H1 (cell line): ENCODE data around the gene HMCES. TPM values are rescaled to one million over a fixed set of nuclear protein-coding genes. Genes with fewer than 3 reads are reported as not detected.

Source experiments
- CTCF ChIA-PET: fragments of 300-600 bp; sonication (Branson Sonifier 250); formaldehyde crosslinking; loops from one replicate; lab custom pipeline; 2021; ENCODE audit not compliant: partially characterized antibody; lab: Charles Lee
- POLR2A ChIA-PET: fragments of 300-600 bp; sonication (Branson Sonifier 250); formaldehyde crosslinking; loops from one replicate; lab custom pipeline; 2021; ENCODE audit warnings: inconsistent platforms; ENCODE audit not compliant: partially characterized antibody; lab: Charles Lee
- DNase-seq, 2 experiments: peaks; one replicate each; pipeline versions ENCODE4 v3.0.0 to v3.0.0-alpha.2; 2010 to 2022; ENCODE audit warnings: low spot score in 2 of 2, low read depth in 1 of 2, mixed read lengths in 1 of 2
- FAIRE-seq: peaks from 2 replicates; lab custom pipeline; 2011; peaks lifted over from hg19 to GRCh38; lab: Jason Lieb, UNC
- H2AFZ ChIP-seq: 2 replicates; pipeline ENCODE4 v1.8.1; 2012; ENCODE audit warnings: low read length, inconsistent platforms
- H2AK5ac ChIP-seq: 2 replicates; pipeline ENCODE4 v1.6.1; 2013; ENCODE audit warnings: low read depth, low read length
- H2BK120ac ChIP-seq: replicated peaks from 2 replicates; pipeline ENCODE3; 2013; ENCODE audit warnings: low read depth, low read length, inconsistent platforms
- H2BK12ac ChIP-seq: 2 replicates; pipeline ENCODE4 v1.6.1; 2013; ENCODE audit warnings: low read depth, low read length
- H2BK15ac ChIP-seq: 2 replicates; pipeline ENCODE4 v1.6.1; 2013; ENCODE audit warnings: low read length
- H2BK20ac ChIP-seq: 2 replicates; pipeline ENCODE4 v1.6.1; 2013; ENCODE audit warnings: low read length
- H2BK5ac ChIP-seq: 2 replicates; pipeline ENCODE4 v1.6.1; 2013; ENCODE audit warnings: low read depth, low read length
- H3K14ac ChIP-seq: 2 replicates; pipeline ENCODE4 v1.6.1; 2013; ENCODE audit warnings: inconsistent platforms; ENCODE audit not compliant: insufficient read length
- H3K18ac ChIP-seq: 2 replicates; pipeline ENCODE4 v1.6.1; 2013; ENCODE audit warnings: low read length; ENCODE audit errors: extremely low read depth
- H3K23ac ChIP-seq: 2 replicates; pipeline ENCODE4 v1.6.1; 2013; ENCODE audit warnings: inconsistent platforms; ENCODE audit not compliant: insufficient read length
- H3K23me2 ChIP-seq: 2 replicates; pipeline ENCODE4 v1.6.1; 2013; ENCODE audit warnings: low read depth, low read length
- H3K27ac ChIP-seq: 2 replicates; pipeline ENCODE4 v1.6.1; 2011; ENCODE audit warnings: low read depth, low read length, inconsistent platforms
- H3K27me3 ChIP-seq, 4 experiments: replicated peaks in 1 of 4; 1 replicate in 1 of 4; 2 replicates in 3 of 4; pipeline versions ENCODE4 v1.6.1 to v1.8.1; 2011 to 2013; ENCODE audit warnings: low read length in 3 of 4, mild to moderate bottlenecking in 3 of 4, inconsistent platforms in 2 of 4, mixed read lengths in 2 of 4, moderate library complexity in 1 of 4; ENCODE audit not compliant: control insufficient read depth in 3 of 4, insufficient read depth in 3 of 4; ENCODE audit errors: extremely low read depth in 1 of 4
- H3K36me3 ChIP-seq, 4 experiments: 2 replicates each; pipeline versions ENCODE4 v1.6.1 to v1.8.1; 2011 to 2013; ENCODE audit warnings: mild to moderate bottlenecking in 4 of 4, low read length in 3 of 4, moderate library complexity in 2 of 4, control low read depth in 1 of 4, inconsistent platforms in 1 of 4; ENCODE audit not compliant: insufficient read depth in 4 of 4, control insufficient read depth in 2 of 4
- H3K4ac ChIP-seq: replicated peaks from 2 replicates; pipeline ENCODE3; 2013; ENCODE audit warnings: low read length, low read depth, mixed read lengths, inconsistent platforms; ENCODE audit not compliant: insufficient read length
- H3K4me1 ChIP-seq, 4 experiments: replicated peaks in 1 of 4; 1 replicate in 1 of 4; 2 replicates in 3 of 4; pipeline versions ENCODE4 v1.6.1 to v1.8.1; 2011 to 2013; ENCODE audit warnings: low read length in 3 of 4, inconsistent platforms in 2 of 4, mixed read lengths in 1 of 4; ENCODE audit not compliant: insufficient read depth in 4 of 4, control insufficient read depth in 3 of 4
- H3K4me2 ChIP-seq, 2 experiments: 2 replicates each; pipeline versions ENCODE4 v1.6.1 to v1.8.1; 2011 to 2013; ENCODE audit warnings: low read depth in 2 of 2, low read length in 2 of 2, control low read depth in 1 of 2, inconsistent platforms in 1 of 2, mild to moderate bottlenecking in 1 of 2; ENCODE audit not compliant: insufficient read depth in 1 of 2
- H3K4me3 ChIP-seq, 4 experiments: fragments of 200-600, 300-600 bp in 1 of 4; sonication (generic), shearing (Covaris generic), sonication (Bioruptor Twin) in 1 of 4; 2 replicates each; pipeline versions ENCODE4 v1.5.1 to v1.8.1; 2011 to 2016; ENCODE audit warnings: low read length in 4 of 4, low read depth in 3 of 4, control low read depth in 2 of 4, inconsistent platforms in 2 of 4, mild to moderate bottlenecking in 2 of 4, mixed read lengths in 1 of 4, moderate library complexity in 1 of 4; ENCODE audit not compliant: insufficient read depth in 2 of 4; ENCODE audit errors: extremely low read depth in 1 of 4
- H3K56ac ChIP-seq: replicated peaks from 2 replicates; pipeline ENCODE3; 2013; ENCODE audit warnings: low read depth, mild to moderate bottlenecking, mixed read lengths, low read length, inconsistent platforms; ENCODE audit not compliant: insufficient read length
- H3K79me1 ChIP-seq: 2 replicates; pipeline ENCODE4 v1.6.1; 2013; ENCODE audit warnings: low read depth, low read length, control low read depth
- H3K79me2 ChIP-seq, 2 experiments: 2 replicates each; pipeline versions ENCODE4 v1.6.1 to v1.8.1; 2012 to 2013; ENCODE audit warnings: low read length in 2 of 2, mild to moderate bottlenecking in 2 of 2, inconsistent platforms in 1 of 2; ENCODE audit not compliant: insufficient read depth in 2 of 2, control insufficient read depth in 1 of 2
- H3K9ac ChIP-seq, 4 experiments: replicated peaks in 1 of 4; 1 replicate in 1 of 4; 2 replicates in 3 of 4; pipeline versions ENCODE4 v1.6.1 to v1.8.1; 2011 to 2013; ENCODE audit warnings: low read depth in 3 of 4, low read length in 3 of 4, control low read depth in 2 of 4, mild to moderate bottlenecking in 2 of 4, moderate library complexity in 2 of 4, inconsistent platforms in 1 of 4; ENCODE audit errors: extremely low read depth in 1 of 4
- H3K9me3 ChIP-seq, 2 experiments: 2 replicates each; pipeline versions ENCODE4 v1.6.1 to v1.8.1; 2012 to 2013; ENCODE audit warnings: mild to moderate bottlenecking in 2 of 2, moderate library complexity in 2 of 2, control low read depth in 1 of 2, inconsistent platforms in 1 of 2, low read depth in 1 of 2, low read length in 1 of 2, mixed read lengths in 1 of 2; ENCODE audit not compliant: insufficient read depth in 2 of 2
- H4K20me1 ChIP-seq, 2 experiments: replicated peaks in 1 of 2; 2 replicates each; pipeline versions ENCODE3 to v1.8.1; 2011 to 2013; ENCODE audit warnings: inconsistent platforms in 2 of 2, low read length in 2 of 2, mild to moderate bottlenecking in 1 of 2; ENCODE audit not compliant: insufficient read depth in 2 of 2, control insufficient read depth in 1 of 2
- H4K5ac ChIP-seq: 2 replicates; pipeline ENCODE4 v1.6.1; 2013; ENCODE audit warnings: low read length, low read depth, mixed read lengths, inconsistent platforms; ENCODE audit not compliant: insufficient read length
- H4K8ac ChIP-seq: 2 replicates; pipeline ENCODE4 v1.8.0; 2013; ENCODE audit warnings: mild to moderate bottlenecking, moderate library complexity, low read length, inconsistent platforms; ENCODE audit not compliant: insufficient read depth; ENCODE audit errors: extremely low read depth
- H4K91ac ChIP-seq: replicated peaks from 2 replicates; pipeline ENCODE3; 2013; ENCODE audit warnings: low read length, mixed read lengths, inconsistent platforms; ENCODE audit not compliant: insufficient read length
- BRCA1 ChIP-seq: IDR thresholded peaks from 2 replicates; pipeline ENCODE4 v1.6.1; 2012; ENCODE audit warnings: low read depth, low read length, improper control_type of control experiment
- CHD2 ChIP-seq: IDR thresholded peaks from 2 replicates; pipeline ENCODE4 v1.6.1; 2012; ENCODE audit warnings: low read length, improper control_type of control experiment
- CREB1 ChIP-seq: IDR thresholded peaks from 2 replicates; pipeline ENCODE4 v1.6.1; 2012; ENCODE audit warnings: inconsistent platforms
- HDAC2 ChIP-seq, 2 experiments: fragments of 300-600 bp in 1 of 2; sonication (generic) in 1 of 2; IDR thresholded peaks; 2 replicates each; pipeline ENCODE4 v1.6.1; 2011 to 2012; ENCODE audit warnings: low read depth in 2 of 2, low read length in 2 of 2, mild to moderate bottlenecking in 2 of 2, moderate library complexity in 2 of 2, borderline replicate concordance in 1 of 2, inconsistent platforms in 1 of 2
- JUND ChIP-seq: IDR thresholded peaks from 2 replicates; pipeline ENCODE4 v1.6.1; 2011; ENCODE audit warnings: mild to moderate bottlenecking, improper control_type of control experiment, low read length
- POLR2A ChIP-seq, 2 experiments: IDR thresholded peaks; 1 replicate in 1 of 2; 2 replicates in 1 of 2; pipeline ENCODE4 v1.6.1; 2011; ENCODE audit warnings: low read depth in 2 of 2, low read length in 2 of 2, mild to moderate bottlenecking in 2 of 2; ENCODE audit errors: control extremely low read depth in 1 of 2
- RBBP5 ChIP-seq: IDR thresholded peaks from 2 replicates; pipeline ENCODE4 v1.7.1; 2012; ENCODE audit warnings: low read depth, mild to moderate bottlenecking, inconsistent platforms, low read length, moderate library complexity, borderline replicate concordance
- RNF2 ChIP-seq: fragments of 200-900, 300-1000 bp; sonication (generic); IDR thresholded peaks from 2 replicates; pipeline ENCODE4 v1.7.1; 2016; ENCODE audit warnings: borderline replicate concordance, low read depth, mild to moderate bottlenecking, antibody characterized with exemption, low read length; ENCODE audit not compliant: poor library complexity, severe bottlenecking; ENCODE audit errors: missing control alignments
- TBP ChIP-seq: IDR thresholded peaks from 2 replicates; pipeline ENCODE4 v1.6.1; 2011; ENCODE audit warnings: low read depth, low read length, improper control_type of control experiment
- whole genome bisulfite sequencing, 2 experiments: shearing (Covaris generic) in 1 of 2; methylation state at CpG; one replicate each; pipeline versions ENCODE4 v1.1.6 to v1.1.7; 2013 to 2015; ENCODE audit warnings: low lambda C conversion rate in 2 of 2, mixed read lengths in 2 of 2, inconsistent platforms in 1 of 2, low coverage in 1 of 2, missing lambda C conversion rate in 1 of 2; ENCODE audit not compliant: insufficient replicate concordance in 2 of 2, insufficient coverage in 1 of 2, insufficient read length in 1 of 2; ENCODE audit errors: extremely low coverage in 1 of 2, missing lambda C conversion rate in 1 of 2; 5-methylcytosine and 5-hydroxymethylcytosine counted together
- polyA plus RNA-seq, 7 experiments: library from polyadenylated mRNA; depleted of rRNA in 3 of 7; stranded (reverse) in 5 of 7; unstranded in 2 of 7; fragments of >200 nt in 5 of 7; fragments of 200-250 nt in 2 of 7; gene quantifications; 1 replicate in 5 of 7; 2 replicates in 1 of 7; 4 replicates in 1 of 7; pipeline versions ENCODE4 v1.2.1 to v1.2.3, GENCODE V29; 2011 to 2013; ENCODE audit warnings: missing spikeins in 2 of 7, mixed read lengths in 2 of 7
- total RNA-seq: library from RNA; stranded (reverse); fragmentation: NEBNext Ultra II Directional; extraction: Animal tissue kit (Norgen Biotek cat#: 25700); gene quantifications from 2 replicates; pipeline ENCODE4 v1.2.1, GENCODE V29; 2021
- TF ChIP-seq, protein P1 (sequence below): IDR thresholded peaks from 2 replicates; pipeline ENCODE4 v1.6.1; 2011; ENCODE audit warnings: low read length, improper control_type of control experiment

HMCES gene
- total and polyA plus RNA-seq, 2 of the 8 experiments (the other 6 are each of a cell fraction or from before 2014, with no cell fraction given) = 27.6 to 49.5 TPM

DNA sequence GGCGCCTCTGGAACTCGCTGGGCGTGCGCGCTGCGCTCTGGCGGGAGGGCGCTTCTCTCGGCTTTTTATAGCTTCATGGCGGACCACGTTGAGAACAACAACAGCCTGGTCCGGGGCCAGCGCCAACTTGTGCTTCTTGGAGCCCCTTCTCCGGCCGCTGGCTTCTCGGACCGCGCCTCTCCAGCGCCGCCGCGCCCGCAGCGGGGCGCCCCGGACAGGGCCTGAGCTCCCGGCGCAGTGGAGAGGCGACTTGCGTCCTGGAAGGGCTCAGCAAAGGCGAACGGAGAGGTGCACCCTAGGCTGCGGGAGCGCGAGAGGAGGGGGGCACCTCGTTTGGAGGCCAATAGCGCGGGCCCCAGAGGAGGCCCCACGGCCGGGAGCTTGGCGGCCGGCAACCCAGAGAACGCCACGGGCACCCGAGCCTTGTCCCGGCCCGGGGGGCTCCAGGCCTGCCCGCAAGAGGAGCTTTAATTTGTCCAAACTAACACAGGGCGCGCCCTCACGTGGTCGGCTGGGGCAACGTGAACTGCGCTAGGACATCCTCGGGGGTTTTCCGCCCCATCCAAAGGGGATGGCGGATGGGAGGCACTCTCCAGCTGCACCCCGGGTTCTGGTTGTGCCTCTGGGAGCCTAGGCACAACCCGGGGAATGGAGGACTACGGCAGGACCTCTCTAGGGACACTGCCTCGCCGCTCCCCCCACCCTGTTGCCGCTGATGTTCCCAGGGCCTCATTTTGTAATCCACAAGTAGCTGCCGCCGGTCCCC lies 37.8 kb downstream of the HMCES start:
- Histone ChIP-seq H2BK5ac (peak overlapping the region; percentile 66; the same call in 1 of the 2 replicates), H3K36me3 (peaks cover 2 to 10% (median 7%) of the 10 kb centered on the region in 4 experiments; a peak in 4 of 8 replicates), H4K20me1 (peaks cover 0 to 10% of the 10 kb centered on the region in 2 experiments), H3K9me3 (no peaks in the 10 kb centered on the region), H2BK12ac (no peak overlapping the region), H3K27ac (peak overlapping the region; percentile 69), H2AK5ac (no peak overlapping the region), H3K79me1 (peaks cover 3% of the 10 kb centered on the region; the same call in 1 of the 2 replicates), H3K56ac (no peak overlapping the region), H3K4ac (no peak overlapping the region), H2BK120ac (no peak overlapping the region), H3K79me2 (peaks cover 0 to 13% of the 10 kb centered on the region in 2 experiments; a peak in 1 of 4 replicates), H3K4me1 (peaks cover 4 to 9% (median 5%) of the 10 kb centered on the region in 4 experiments), H2BK15ac (no peak overlapping the region), H2AFZ (no peak overlapping the region; the same call in 1 of the 2 replicates), H3K23ac (no peak overlapping the region), H4K91ac (peak overlapping the region; percentile 82), H3K23me2 (peaks cover 5% of the 10 kb centered on the region; the same call in 1 of the 2 replicates), H3K4me2 (peak overlapping the region; percentile 81 to 83), H3K27me3 (no peaks in the 10 kb centered on the region), H3K9ac (peak overlapping the region; percentile 52 to 80 (median 74); a peak in 6 of 7 replicates), H4K8ac (peak overlapping the region; percentile 94), H3K14ac (no peak overlapping the region), H3K18ac (peak overlapping the region; percentile 83), H3K4me3 (peak overlapping the region; percentile 70 to 96 (median 78)), H2BK20ac (no peak overlapping the region), H4K5ac (no peak overlapping the region)
- DNase-seq (peak in 1 of 2 experiments; percentile 96), FAIRE-seq (no peak)
- POLR2A ChIA-PET = interaction anchor here (0.5 to 6.4 kb wide), 66 partner anchors 10 to 424 kb away, joined by 3 to 112 read pairs (median 5); partner anchors contain the start of genes CFAP92, CNBP, COPG1 and EFCAB12
- 3% methylated on average over 62 of the region's 65 CpGs; no CpG with 5 or more reads in 1 of the 2 experiments for WGBS, 2 experiments
- CTCF ChIA-PET = interaction anchor here (0.6 to 6.6 kb wide), 25 partner anchors 8 to 346 kb away, joined by 3 to 73 read pairs (median 4); partner anchors contain the start of genes COPG1 and HMCES
- no peak for TF ChIP-seq HDAC2 (IDR thresholded peaks at IDR 0.05; ENCODE audit: borderline replicate concordance in 1 of 2, low read depth in 2 of 2, low read length in 2 of 2)
- peak in 1 of 2 experiments; percentile 99; a peak in 2 of 3 replicates for TF ChIP-seq POLR2A (IDR thresholded peaks at IDR 0.05; ENCODE audit: control extremely low read depth in 1 of 2, low read depth in 2 of 2, low read length in 2 of 2)
- TF ChIP-seq JUND = no peak
- TF ChIP-seq, protein P1, sequence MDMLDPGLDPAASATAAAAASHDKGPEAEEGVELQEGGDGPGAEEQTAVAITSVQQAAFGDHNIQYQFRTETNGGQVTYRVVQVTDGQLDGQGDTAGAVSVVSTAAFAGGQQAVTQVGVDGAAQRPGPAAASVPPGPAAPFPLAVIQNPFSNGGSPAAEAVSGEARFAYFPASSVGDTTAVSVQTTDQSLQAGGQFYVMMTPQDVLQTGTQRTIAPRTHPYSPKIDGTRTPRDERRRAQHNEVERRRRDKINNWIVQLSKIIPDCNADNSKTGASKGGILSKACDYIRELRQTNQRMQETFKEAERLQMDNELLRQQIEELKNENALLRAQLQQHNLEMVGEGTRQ = peak; percentile 60; the same call in 1 of the 2 replicates
- TF ChIP-seq CHD2 = no peak
- peak; percentile 98 for TF ChIP-seq TBP
- TF ChIP-seq BRCA1 = no peak
- TF ChIP-seq CREB1 = peak; percentile 45; the same call in 1 of the 2 replicates
- no peak for TF ChIP-seq RNF2
- peak; percentile 35; the same call in 1 of the 2 replicates for TF ChIP-seq RBBP5
